22Rv1 (cell line): ENCODE measurements around the gene PDK2.

ENCODE experiments used
- CTCF ChIP-seq: fragments of 450-650 bp; IDR thresholded peaks from 2 replicates; pipeline ENCODE4 v1.5.1; 2017; ENCODE audit warnings: mild to moderate bottlenecking
- ZFX ChIP-seq: fragments of 450-650 bp; IDR thresholded peaks from 2 replicates; pipeline ENCODE4 v1.6.1; 2017; ENCODE audit warnings: antibody characterized with exemption, borderline replicate concordance

- TF ChIP-seq CTCF = no peak
- no peak for TF ChIP-seq ZFX
Observed at GRCh38 chr17:50081757-50082156, 13.4 kb upstream of the PDK2 start.
